HG03135 (cell line): ENCODE results near the gene TREH.
A peak's percentile ranks its signal among the peaks of the same experiment; 100 is the strongest.

Source experiments
- ATAC-seq: cut with Tn5 transposase; IDR thresholded peaks from one replicate; pipeline ENCODE4 v1.9.1; 2021; ENCODE audit warnings: mild to moderate bottlenecking, moderate library complexity; ENCODE audit not compliant: unreplicated experiment

The TREH gene

DNA sequence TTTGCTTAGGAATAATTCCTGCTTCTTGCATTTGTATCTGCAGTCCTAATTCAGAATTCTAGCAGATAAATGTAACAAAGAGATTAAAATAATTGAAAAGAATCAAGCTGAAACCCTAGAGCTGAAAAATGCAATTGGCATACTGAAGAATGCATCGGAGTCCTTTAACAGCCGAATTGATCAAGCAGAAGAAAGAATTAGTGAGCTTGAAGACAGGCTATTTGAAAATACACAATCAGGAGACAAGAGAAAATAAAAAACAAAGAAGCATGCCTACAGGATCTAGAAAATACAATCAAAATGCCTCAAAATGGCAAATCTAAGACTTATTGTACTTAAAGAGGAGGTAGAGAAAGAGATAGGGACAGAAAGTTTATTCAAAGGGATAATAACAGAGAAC is 8.2 kb downstream of the TREH start:
- no peak for ATAC-seq

DNA sequence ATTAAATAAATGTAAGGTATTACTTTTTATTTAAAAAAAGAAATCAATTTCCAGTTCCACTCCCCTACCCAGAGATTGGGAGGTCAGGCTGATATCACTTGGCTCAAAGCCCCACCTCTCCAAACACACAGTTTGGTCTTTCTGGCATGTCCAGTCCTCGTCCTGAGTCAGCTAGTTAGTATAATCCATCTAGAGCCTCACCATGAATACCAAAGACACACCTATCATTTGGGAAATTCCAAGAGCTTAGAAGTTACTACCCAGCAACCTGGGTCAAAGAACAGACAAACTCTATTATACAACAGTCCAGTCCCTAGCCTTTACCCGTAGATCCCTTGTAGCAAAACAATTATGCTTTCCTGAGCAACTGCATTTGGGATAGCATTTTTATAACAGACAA is 9.4 kb downstream of the TREH start:
- no peak for ATAC-seq

DNA sequence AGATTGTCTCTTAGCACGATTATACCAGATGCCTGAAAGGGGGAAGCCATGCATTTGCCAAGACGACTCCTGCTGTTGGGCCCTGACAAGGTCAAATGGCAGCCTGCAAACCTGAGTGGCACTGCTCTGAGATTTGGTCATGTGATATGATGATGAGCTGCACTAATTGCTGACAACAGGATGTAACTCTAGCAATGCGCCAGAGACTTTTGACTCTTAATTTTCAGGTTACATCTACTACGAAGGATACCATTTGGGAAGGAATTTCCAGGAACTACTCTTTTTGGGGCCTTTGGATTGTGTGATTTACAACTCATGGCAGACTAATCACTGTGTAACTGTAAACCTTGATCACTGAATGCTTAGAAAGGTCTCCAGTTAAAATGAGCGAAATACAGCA is 13.1 kb downstream of the TREH start:
- no peak for ATAC-seq

DNA sequence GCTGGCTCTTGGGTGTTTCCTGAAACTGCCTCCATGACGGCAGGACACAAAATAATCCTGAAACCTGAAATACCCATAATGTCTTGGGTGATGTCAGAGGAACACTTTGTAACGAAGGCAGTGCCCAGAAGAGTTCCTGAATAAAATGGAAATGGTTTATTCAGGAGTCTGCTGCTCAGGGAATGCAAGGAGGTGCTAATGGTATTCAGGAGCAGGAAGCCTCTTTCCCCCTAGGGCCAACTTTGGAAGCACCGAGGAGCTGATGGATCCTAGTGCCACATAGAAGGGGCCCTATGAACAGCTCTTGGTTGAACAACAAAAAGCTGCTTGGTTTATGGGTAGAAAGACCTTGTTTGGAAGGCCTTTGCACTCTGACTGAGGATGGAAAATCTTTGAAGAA is 15.5 kb downstream of the TREH start:
- no peak for ATAC-seq

DNA sequence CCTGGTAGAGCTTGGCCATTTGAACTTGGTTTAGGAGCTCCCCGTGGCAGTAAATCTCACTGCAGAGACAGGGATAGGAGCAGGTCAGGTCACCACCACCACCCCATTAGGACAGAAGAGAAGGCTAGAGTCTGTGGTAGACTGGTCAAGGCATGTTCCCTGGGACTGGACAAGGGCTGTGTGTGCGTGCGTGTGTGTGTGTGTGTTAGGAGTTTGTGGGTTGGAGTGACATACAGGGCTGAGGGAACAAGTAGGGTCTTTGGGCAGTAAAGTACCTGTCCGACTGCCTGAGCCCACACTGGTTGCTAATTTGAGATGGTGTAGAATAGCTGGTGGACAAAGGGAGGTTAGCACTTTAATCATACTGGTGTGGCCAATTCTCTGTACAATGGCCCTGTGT is 16.1 kb downstream of the TREH start:
- ATAC-seq, result no peak

DNA sequence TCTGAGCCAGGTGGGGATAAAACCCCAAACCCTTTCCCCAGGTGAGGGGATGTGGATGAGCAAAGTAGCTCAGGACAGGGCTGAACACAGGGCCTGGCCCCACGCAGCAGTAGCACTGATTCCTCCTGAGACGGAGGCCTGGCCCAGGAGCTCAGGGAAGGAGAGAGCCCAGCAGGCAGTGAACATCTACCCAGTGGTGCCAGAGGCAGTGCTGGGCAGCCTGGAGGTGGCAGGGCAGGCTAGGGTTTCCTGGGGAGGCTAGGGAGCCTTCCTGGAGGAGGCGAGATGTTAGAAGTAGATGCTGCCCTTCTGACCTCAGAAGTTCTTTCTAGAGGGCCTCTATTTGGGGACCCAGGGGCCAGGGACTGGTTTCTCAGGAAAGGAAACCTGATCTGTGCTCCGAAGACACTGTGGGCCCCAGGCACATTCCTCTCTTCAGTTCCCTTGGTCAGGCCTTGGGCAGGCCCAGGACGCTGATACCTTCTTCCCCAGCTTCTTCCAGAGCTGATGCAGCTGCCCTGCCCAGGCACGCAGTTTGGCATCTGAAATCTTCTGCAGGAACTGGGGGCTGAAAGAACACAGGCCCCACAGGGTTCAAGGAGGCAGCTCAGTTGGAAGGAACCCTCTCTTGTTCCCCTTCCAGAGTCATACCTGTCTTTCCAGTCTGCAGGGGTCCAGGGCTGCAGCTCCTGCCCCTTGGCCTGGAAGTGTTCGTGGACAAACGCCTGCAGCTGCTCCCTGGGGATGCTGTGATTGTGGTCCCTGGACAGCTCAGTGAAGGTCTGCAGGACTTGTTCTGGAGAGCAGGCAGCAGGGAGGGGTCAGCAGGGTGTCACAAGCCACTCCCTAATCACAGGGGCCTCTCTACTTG is 16.8 kb downstream of the TREH start:
- no peak for ATAC-seq

DNA sequence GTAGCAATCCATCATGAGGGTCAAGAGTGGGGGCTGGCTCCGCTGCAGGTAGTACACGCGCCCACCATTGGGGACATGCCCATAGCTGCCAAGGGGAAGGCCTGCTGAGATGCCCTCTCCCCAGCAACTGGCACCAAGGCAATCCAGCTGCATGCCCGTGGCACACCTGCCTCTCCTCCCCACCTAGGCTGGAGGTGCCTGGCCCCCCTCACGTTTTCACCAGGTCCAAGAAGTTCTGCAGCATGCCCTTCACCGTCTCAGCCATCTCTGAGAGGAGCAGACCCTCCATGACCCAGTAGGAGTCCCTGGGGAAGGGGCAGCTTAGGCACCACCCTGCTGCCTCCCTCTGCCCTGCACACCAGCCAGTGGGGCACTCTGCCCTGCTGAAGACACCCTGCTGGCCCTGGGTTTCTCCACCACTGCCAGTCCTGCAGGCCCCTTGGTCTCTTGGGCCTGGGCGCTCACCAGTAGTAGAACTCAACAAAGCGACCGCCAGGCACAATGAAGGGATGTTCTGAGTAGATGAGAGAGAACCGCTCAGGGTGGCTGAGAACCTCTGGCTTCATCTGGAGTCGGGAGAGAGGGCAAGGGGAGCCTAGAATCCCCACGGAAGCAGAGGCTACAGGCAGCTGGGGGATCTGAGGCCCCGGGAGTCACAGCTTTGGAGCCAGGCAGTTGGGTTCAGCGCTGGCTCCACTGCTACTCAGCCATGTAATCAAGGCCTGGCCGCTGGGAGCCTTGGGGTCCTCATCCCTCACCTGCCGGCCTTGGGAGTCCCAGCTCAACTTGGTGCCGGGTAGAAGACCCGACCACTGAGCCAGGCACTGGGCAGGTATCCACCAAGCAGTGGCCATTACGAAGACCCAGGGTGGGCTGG is 17.8 kb downstream of the TREH start:
- no peak for ATAC-seq

DNA sequence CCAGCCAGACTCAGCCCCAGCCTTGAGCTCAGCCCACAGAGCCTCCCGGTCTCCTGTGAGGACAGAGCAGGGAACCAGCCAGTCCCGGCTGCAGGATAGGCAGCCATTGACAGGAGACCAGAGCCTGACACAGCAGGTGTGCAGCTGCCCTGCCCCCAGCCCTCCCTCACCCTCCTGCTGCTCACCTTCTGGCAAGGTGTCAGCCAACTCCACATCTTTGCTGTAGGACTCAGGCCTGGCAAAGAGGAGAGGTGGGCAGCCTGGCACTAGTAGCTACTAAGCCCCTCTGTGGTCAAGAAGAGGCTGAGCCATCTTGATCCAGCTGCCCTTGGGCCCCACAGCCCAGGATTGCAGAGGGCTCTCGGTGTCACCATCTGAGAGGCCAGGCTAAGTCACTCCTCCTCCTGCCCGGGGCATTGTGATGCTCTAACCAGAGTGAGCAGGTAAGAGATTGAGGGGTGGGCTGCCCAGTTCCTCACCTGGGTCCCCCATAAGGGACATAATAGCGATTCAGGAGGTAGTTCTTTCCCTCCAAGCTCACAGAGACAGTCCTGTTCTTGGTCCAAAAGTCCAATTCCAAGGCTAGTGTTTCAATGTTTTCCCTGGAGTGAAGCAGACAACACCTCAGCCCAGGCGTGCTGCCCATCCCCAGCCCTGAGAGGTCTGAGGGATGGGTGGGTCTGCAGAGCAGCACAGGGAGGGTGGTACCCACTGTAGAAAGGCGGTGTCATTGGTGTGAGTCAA is 18.6 kb downstream of the TREH start:
- no peak for ATAC-seq

DNA sequence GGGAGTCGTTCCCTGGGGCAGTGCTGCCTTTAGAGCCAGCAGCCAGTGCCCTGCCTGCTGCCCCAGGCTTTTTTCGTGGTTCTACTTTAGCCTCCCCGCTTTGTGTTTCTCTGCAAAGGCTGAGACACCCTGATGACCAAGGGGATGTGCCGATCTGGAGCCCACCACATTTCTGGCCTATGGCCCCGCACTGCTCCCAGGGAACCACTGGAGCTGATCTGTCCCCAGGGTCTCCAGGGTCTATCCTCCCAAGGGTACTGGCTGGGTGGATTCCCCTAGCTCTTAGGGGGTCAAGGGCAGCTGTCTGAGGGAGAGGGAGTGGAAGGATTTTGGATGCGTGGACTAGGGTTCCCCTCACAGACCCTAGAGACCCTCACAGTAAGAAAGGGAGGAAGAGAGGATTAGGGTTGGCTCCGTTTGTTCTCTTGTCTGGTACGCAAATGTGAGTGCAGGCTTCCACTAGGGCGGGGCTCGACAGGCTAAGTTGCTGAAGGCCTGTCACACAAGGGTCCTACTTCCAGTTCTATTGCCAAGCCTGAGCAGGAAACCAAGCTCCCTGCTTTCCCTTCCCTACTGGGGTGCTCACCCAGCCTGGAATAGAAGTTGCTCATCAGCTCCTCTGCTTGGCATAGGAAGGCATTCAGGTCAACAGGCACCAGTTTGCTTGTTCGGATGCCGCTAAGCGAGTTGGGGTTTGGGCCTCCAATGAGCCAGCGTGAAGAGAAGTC is 19.3 kb downstream of the TREH start:
- no peak for ATAC-seq

DNA sequence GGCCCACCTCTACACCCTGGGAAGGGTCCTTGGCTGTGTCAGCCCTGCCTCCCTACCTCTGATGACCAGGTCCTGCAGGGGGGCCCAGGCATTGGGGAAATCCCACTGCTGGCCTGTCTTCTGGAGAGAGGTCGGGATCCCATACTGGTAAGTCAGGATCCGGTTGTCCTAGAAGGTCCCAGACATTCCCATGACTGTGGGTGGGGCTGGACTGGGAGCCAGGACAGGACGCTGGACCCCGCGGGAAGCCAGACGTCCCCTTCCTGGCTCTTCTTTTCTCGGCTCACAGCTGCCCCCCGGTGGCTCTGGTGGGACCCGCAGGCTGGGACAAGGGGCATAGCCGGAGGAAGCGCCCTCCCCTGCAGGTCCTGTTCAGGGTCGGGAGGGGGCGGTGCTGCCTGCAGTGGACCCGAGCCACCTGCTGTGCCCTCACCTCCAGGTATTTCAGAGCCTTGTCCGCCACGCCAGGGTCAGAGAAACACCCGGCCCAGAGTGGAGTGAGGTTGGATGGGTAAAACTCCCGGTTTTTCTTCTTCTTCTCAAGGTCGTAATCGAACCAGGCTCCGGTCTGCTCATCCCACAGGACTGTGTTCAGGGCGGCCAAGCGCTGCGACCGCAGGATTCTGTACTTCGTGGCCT is 20.0 kb downstream of the TREH start:
- ATAC-seq, result peak; percentile 82

DNA sequence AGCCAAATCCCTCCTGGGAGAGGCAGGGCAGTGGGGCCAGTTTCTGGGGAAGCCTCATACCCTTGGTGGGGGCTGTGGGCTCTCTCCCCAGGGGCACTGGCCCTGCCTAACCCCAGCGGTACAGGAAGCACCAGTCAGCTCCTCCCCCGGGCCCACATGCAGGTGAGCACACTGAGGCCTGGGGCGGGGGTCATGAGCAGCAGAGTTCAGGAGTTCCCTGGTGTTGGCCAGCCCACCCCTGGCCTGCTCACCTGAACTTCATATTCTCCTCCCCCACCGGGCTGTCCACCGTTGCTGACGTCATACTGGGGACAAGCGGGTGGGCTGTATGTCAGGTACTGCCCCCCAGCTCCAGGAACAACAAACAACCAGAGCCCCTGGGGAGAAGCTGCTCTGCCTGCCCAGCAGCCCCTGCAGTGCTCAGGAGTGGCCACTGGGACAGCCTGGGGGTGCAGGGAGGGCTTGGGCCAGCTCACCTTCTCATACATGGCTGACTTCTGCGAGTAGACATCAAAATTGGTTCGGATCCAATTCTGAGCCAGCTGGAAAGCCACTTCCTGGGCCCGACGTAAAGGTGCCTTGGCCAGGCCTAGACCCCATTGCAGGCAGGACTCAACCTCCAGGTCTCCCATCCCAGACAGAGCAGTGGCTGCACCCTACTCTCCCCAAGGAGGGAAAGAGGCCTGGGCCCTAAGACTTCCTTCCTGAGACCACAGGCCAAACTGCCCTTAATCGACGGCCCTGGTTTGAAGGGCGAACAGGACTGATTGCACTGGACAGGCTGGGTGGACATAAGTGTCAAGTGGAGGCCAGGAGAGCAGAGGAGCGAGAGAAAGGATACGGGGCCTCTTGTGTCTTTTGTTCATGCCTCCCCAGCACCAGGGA is 20.8 kb downstream of the TREH start:
- ATAC-seq, result no peak

DNA sequence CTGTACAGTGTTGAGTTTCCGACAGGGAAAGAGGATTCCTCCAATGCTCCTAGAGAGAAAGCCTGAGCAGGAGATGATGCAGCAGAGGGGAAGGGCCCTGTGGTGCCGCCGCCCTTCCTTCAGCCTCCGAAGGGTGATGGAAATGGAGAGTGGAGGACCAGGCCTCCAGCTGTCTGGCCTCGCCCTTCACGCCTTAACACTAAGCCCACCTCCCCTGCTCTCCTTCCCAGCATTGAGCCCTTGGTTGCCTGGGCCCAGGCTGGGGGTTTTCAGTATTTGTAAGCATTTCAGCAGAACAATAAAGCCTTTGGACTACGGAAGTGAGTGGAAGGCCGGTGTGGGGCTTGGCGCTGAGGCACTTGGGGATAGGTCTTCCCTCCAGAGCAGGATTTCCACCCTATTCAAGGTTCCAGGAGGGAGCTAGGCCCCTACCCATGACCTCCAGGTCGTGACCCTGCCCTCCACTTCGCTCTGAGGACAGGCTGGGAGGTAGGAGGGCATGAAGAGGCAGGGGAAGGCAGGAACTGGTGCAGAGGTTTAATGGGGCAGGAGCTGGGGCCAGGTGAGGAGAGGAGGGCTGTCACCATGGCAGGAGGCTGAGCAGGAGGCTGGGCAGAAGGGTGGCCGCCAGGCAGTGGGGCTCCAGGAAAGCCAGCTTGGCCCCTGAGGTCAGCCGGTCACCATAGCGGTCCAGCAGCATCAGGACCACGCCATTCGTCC is 21.6 kb downstream of the TREH start:
- no peak for ATAC-seq

DNA sequence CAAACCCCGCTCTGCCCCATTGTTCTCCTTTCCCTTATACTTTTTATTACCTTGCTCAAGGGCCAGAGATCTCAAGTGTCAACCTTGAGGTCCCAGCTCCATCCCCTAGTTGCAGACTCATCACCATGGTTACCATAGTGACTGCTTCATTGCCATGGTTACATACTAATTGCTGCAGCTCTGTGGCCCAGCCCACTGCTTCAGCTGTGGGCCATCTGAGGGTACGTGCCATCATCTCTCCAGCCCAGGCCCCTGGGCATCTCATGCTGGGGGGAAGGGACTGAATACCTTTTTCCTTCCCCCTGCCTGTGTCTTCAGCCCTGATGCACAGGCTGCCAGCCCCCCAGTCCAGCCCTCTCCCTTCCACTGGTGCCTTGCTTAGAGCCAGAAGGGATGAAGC is 22.2 kb downstream of the TREH start:
- ATAC-seq, result no peak

DNA sequence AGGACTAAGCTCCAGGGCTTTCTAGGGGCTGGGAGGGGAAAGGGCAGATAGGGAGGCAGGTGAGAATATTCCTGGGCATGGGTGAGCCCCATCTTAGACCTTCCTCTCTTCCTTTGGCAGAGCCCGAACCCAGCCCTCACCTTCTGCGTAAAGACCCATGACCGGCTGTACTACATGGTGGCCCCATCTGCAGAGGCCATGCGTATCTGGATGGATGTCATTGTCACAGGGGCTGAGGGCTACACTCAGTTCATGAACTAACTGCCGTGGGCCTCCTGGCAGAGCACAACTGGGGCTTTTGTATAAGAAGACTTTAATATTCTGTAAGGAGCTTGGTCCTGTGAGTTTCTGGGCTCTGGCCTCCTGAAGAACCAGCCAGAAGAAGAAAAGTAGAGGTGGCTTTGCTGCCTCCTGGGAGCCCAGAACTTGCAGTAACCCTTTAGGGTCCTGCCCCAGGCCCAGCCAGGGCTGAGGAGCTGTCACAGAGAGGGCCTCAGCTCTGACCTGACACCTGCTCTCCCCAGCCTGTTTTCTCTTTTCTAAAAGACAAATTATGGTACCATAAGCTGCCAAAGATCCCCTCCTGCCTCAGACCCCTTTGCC is 22.8 kb downstream of the TREH start:
- ATAC-seq, result no peak

DNA sequence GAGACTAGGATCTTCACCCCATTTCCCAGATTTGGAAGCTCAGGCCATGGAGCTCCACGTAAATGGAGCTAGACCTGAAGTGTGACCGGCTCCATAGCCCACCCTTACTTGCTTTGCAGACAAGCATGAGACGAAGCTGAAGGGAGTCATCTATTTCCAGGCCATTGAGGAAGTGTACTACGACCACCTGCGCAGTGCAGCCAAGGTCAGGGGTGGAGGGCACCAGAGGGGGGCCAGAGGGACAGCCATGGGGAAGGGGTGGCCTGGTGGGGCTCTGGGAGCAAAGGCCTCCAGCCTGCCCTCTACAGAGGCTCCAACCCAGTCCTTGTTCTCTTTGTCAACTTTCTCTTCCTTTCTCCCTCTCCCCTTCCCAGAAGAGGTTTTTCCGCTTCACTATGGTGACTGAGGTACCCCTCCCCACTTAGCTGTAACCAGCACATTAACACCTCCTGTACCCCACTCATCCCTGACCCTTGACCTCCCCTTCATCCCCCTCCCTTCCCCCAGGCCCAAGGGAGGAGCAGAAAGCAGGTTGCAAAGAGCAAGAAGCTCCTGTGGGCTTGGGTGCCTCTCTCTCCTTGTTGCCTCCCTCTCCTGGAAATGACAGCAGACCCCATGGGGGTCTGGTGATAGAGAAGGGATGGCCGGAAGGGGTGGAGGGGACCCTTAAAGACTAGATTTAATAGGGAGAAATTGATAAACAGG is 23.8 kb downstream of the TREH start:
- no peak for ATAC-seq

DNA sequence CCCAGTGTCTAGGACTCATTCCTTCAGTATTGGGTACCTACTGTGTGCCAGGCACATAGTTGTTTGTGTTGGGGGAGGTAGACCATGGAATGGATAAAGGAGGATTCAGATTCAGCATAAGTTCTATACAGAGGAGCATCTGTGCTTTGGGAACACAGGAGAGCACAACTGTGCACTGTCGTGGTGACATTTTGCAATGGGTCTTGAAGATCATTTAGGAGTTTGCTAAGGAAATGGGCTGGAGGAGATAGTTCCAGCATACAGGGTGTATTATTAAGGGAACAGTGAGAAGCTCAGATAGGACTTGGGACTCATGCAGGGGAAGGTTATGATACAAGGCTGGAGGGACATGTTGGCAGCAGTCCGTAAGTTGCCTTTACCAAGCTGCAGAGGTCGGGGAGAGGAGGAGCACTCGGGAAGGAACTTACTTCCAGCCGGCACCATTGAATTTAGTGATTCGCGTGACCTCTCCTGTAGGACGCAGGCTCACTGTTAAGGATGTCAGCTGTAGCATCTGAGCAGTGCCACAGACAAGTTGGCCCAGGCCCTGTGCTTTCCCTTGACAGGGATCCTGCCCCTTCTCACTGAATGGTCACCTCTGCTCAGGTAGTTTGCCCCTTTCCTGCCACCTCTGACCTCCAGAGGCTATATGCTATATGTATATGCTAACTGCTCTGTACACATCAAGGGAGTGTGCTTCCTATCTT is 25.6 kb downstream of the TREH start:
- ATAC-seq, result no peak

DNA sequence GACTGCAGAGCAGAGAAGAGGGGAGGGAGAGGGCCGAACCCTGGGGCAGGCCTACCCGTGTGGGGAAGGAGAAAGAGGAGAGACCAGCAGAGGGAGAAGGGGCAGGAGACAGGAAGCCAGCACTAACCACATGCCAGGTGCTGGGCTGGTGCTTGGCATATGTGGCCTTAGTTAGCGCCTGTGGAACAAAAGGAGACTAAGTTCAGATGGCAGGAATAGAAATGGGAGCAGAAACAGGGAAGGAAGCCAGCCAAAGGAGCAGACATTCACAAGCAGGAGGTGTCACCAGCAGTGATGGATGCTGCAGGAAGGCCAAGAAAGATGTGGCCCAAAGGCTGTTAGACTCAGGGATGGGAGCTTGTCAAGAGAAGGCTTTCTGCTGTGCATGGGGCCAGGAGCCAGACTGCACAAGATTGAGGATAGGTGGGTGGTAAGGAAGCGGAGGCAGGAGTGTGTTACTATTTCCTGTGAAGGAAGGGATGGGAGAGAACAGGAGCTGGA is 26.7 kb downstream of the TREH start:
- ATAC-seq, result no peak
